Endothelial cell of umbilical vein (primary cell): ENCODE measurements around the gene SETX. TPM values are rescaled to one million over a fixed set of nuclear protein-coding genes. Genes with fewer than 3 reads are reported as not detected.

Source experiments
- BruUV-seq: library from RNA; stranded (reverse); fragments of 400-500 nt; replicated peaks from 2 replicates; lab custom pipeline; 2021; lab: Mats Ljungman, UMichigan
- CTCF ChIA-PET: fragments of 300-600, 350-600 bp; sonication (Branson Sonifier 250); formaldehyde crosslinking; loops from one replicate; lab custom pipeline; 2021; ENCODE audit warnings: antibody characterized with exemption, inconsistent platforms; lab: Charles Lee
- POLR2A ChIA-PET: fragments of 300-600, 350-600 bp; sonication (Branson Sonifier 250); formaldehyde crosslinking; loops from one replicate; lab custom pipeline; 2021; ENCODE audit warnings: antibody characterized with exemption, inconsistent platforms; lab: Charles Lee
- DNase-seq: peaks from one replicate; pipeline ENCODE4 v3.0.0-alpha.2; 2011; ENCODE audit warnings: low read depth, low spot score
- FAIRE-seq: peaks from 2 replicates; lab custom pipeline; 2011; peaks lifted over from hg19 to GRCh38; lab: Jason Lieb, UNC
- H2AFZ ChIP-seq: 2 replicates; pipeline ENCODE4 v1.6.0; 2012; ENCODE audit warnings: low read depth, low read length, control low read depth, inconsistent platforms
- H3K27ac ChIP-seq: 2 replicates; pipeline ENCODE4 v1.5.1; 2011; ENCODE audit warnings: low read depth, mild to moderate bottlenecking, control low read depth, low read length, moderate library complexity; ENCODE audit not compliant: insufficient read depth
- H3K27me3 ChIP-seq, 2 experiments: 2 replicates each; pipeline versions ENCODE4 v1.6.0 to v1.6.1; 2011; ENCODE audit warnings: low read length in 2 of 2, mixed read lengths in 1 of 2; ENCODE audit not compliant: control insufficient read depth in 2 of 2, insufficient read depth in 2 of 2
- H3K36me3 ChIP-seq, 2 experiments: 2 replicates in 1 of 2; 3 replicates in 1 of 2; pipeline ENCODE4 v1.5.1; 2011; ENCODE audit warnings: low read length in 2 of 2, mild to moderate bottlenecking in 1 of 2, moderate library complexity in 1 of 2; ENCODE audit not compliant: control insufficient read depth in 2 of 2, insufficient read depth in 2 of 2; ENCODE audit errors: extremely low read depth in 1 of 2
- H3K4me1 ChIP-seq: 3 replicates; pipeline ENCODE4 v1.5.1; 2011; ENCODE audit warnings: mild to moderate bottlenecking, low read length; ENCODE audit not compliant: control insufficient read depth, insufficient read depth; ENCODE audit errors: extremely low read depth
- H3K4me2 ChIP-seq: 2 replicates; pipeline ENCODE4 v1.6.1; 2011; ENCODE audit warnings: low read length, control low read depth, mixed read lengths; ENCODE audit not compliant: insufficient read depth
- H3K4me3 ChIP-seq, 3 experiments: fragments of 200-600 bp in 1 of 3; sonication (generic), shearing (Covaris generic) in 1 of 3; replicated peaks in 1 of 3; 2 replicates each; pipeline ENCODE4 v1.5.1; 2011 to 2016; ENCODE audit warnings: control low read depth in 3 of 3, low read length in 3 of 3, mild to moderate bottlenecking in 2 of 3, inconsistent platforms in 1 of 3, low read depth in 1 of 3, moderate library complexity in 1 of 3; ENCODE audit not compliant: insufficient read depth in 1 of 3
- H3K79me2 ChIP-seq: 2 replicates; pipeline ENCODE4 v1.6.0; 2012; ENCODE audit warnings: low read length, inconsistent platforms; ENCODE audit not compliant: control insufficient read depth, insufficient read depth
- H3K9ac ChIP-seq: replicated peaks from 2 replicates; pipeline ENCODE3; 2011; ENCODE audit warnings: low read length, control low read depth; ENCODE audit not compliant: insufficient read depth; ENCODE audit errors: extremely low read depth
- H3K9me1 ChIP-seq: replicated peaks from 3 replicates; pipeline ENCODE4 v1.6.0; 2011; ENCODE audit warnings: mild to moderate bottlenecking, low read length; ENCODE audit not compliant: control insufficient read depth, insufficient read depth; ENCODE audit errors: extremely low read depth
- H3K9me3 ChIP-seq: replicated peaks from 2 replicates; pipeline ENCODE4 v1.5.1; 2012; ENCODE audit warnings: low read length, inconsistent platforms; ENCODE audit not compliant: control insufficient read depth, insufficient read depth
- H4K20me1 ChIP-seq: replicated peaks from 2 replicates; pipeline ENCODE3; 2011; ENCODE audit warnings: mild to moderate bottlenecking, low read length; ENCODE audit not compliant: control insufficient read depth, insufficient read depth; ENCODE audit errors: extremely low read depth
- EZH2 ChIP-seq: IDR thresholded peaks from 2 replicates; pipeline ENCODE4 v1.6.1; 2012; ENCODE audit warnings: borderline replicate concordance, low read depth, mild to moderate bottlenecking, moderate library complexity, low read length, inconsistent platforms; ENCODE audit not compliant: severe bottlenecking
- FOS ChIP-seq: IDR thresholded peaks from 2 replicates; pipeline ENCODE4 v1.6.1; 2011; ENCODE audit warnings: mild to moderate bottlenecking, low read length, moderate library complexity, borderline replicate concordance; ENCODE audit not compliant: insufficient read depth
- GATA2 ChIP-seq: IDR thresholded peaks from 2 replicates; pipeline ENCODE4 v1.7.0; 2011; ENCODE audit warnings: low read depth, mild to moderate bottlenecking, moderate library complexity, mixed read lengths, low read length; ENCODE audit not compliant: insufficient read length, insufficient read depth
- JUN ChIP-seq: IDR thresholded peaks from 2 replicates; pipeline ENCODE4 v1.6.1; 2011; ENCODE audit warnings: borderline replicate concordance, low read depth; ENCODE audit not compliant: insufficient read length, insufficient read depth
- MYC ChIP-seq: IDR thresholded peaks from one replicate; pipeline ENCODE4 v1.6.1; 2011; ENCODE audit warnings: mild to moderate bottlenecking, low read depth, low read length
- POLR2A ChIP-seq: IDR thresholded peaks from 2 replicates; pipeline ENCODE4 v1.6.1; 2012; ENCODE audit warnings: low read depth, mild to moderate bottlenecking, control low read depth, low read length
- POLR2AphosphoS5 ChIP-seq: IDR thresholded peaks from 2 replicates; pipeline ENCODE4 v1.6.1; 2012; ENCODE audit warnings: low read depth, mild to moderate bottlenecking, control low read depth, low read length, moderate library complexity; ENCODE audit not compliant: insufficient read depth
- dilution Hi-C: fragments of 300-500 bp; cut with MboI; formaldehyde crosslinking; loops from one replicate; pipeline ENCODE4 v1.15.0; 2019; ENCODE audit warnings: low sequenced_read_pairs; ENCODE audit not compliant: extremely low pct_ligation_motif_present
- intact Hi-C: fragments of 100-400 bp; cut with micrococcal nuclease; formaldehyde crosslinking; loops from one replicate; pipeline ENCODE4 v1.10.0; 2022
- polyA plus RNA-seq, 4 experiments: library from polyadenylated mRNA; depleted of rRNA in 3 of 4; stranded (reverse) in 3 of 4; unstranded in 1 of 4; fragments of >200 nt; gene quantifications; 2 replicates each; pipeline versions ENCODE4 v1.2.1 to v1.2.3, GENCODE V29; 2011 to 2012; ENCODE audit warnings: missing spikeins in 1 of 4
- total RNA-seq: library from RNA; stranded (reverse); gene quantifications from 2 replicates; pipeline ENCODE4 v1.2.3, GENCODE V29; 2021
- TF ChIP-seq, protein P1 (sequence below): IDR thresholded peaks from 2 replicates; pipeline ENCODE4 v1.6.1; 2011; ENCODE audit not compliant: insufficient read depth, insufficient read length
- TF ChIP-seq, protein P2 (sequence below), 2 donors: IDR thresholded peaks; 1 replicate in 1 of 2; 2 replicates in 1 of 2; pipeline ENCODE4 v1.5.1; 2011; ENCODE audit warnings: low read length in 2 of 2, mild to moderate bottlenecking in 2 of 2, moderate library complexity in 2 of 2, control low read depth in 1 of 2, inconsistent platforms in 1 of 2, low read depth in 1 of 2; ENCODE audit not compliant: insufficient read depth in 1 of 2; ENCODE audit errors: extremely low read depth in 1 of 2

Gene SETX
- total and polyA plus RNA-seq, 2 donors (not counting 3 experiments of a cell fraction or from before 2014, with no cell fraction given), result 20.9 to 47.7 TPM

DNA sequence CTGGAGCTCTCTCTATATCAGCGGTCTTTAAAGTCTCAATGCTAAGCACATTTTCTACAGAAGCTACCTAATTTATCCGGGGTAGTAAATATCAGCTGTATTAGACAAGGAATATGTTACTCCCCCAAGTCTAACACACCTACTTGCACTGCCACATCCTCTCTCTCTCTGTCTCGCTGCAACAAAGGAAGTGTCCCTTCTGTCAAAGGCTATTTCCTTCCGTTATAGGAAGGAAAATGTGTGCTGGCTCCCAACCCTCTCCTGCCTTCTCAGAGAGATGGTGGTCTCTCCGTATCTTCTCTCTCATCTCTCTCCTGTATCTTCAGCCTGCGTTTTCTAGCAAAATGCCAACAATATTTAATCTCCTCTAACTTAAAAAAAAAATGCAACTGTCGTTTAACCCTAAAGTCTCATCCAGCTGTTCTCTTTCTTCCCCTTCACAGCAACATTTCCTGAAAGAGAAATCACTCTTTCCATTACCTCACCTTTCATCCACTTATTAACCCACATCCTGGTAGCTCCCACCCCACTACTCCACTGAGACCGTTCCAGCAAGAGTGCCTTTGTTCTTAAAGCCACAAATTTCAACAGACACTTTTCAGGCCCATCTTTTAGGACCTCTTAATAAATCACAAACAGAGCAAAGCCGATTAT lies 49.6 kb upstream of the SETX start:
- Histone ChIP-seq H3K27me3 (no peaks in the 10 kb centered on the region), H4K20me1 (no peaks in the 10 kb centered on the region), H3K4me1 (peaks cover 12% of the 10 kb centered on the region), H3K9me3 (no peaks in the 10 kb centered on the region), H3K79me2 (peaks cover 19% of the 10 kb centered on the region), H3K4me3 (peak overlapping the region in 1 of 3 experiments; percentile 10), H3K4me2 (peak overlapping the region; percentile 62), H3K36me3 (peaks cover 7 to 19% of the 10 kb centered on the region in 2 experiments), H3K9me1 (no peaks in the 10 kb centered on the region), H3K9ac (peak overlapping the region; percentile 29), H3K27ac (peak overlapping the region; percentile 23), H2AFZ (no peak overlapping the region)
- TF ChIP-seq POLR2AphosphoS5 (no peak), JUN (peak; percentile 26), EZH2 (no peak), MYC (no peak), POLR2A (no peak)
- TF ChIP-seq, protein P1, sequence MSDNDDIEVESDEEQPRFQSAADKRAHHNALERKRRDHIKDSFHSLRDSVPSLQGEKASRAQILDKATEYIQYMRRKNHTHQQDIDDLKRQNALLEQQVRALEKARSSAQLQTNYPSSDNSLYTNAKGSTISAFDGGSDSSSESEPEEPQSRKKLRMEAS, result no peak
- BruUV-seq, result no TSS peak
- peak; percentile 52 for FAIRE-seq
- dilution Hi-C loops, result no loop called here
- peak; percentile 42 for DNase-seq
- ChIA-PET CTCF (no interaction called here), POLR2A (no interaction called here)
- intact Hi-C loops, result no loop called here

DNA sequence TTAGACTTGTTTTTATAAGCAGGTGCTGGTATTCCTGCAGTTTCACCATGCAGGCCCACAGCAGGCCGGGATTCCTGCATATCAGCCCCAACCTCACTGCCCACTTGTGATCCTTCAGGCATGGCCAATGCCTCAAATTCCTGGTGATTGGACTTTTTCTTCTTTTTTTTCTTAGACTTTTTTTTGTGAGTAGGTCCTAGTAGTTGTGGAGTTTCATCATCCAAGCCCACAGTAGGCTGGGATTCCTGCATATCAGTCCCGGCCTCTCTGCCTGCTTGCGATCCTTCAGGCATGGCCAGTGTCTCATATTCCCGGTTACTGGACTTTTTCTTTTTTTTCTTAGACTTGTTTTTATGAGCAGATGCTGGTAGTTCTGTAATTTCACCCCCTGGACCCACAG lies 47.0 kb upstream of the SETX start:
- intact Hi-C loops (no loop called here), dilution Hi-C loops (no loop called here)
- ChIA-PET CTCF (no interaction called here), POLR2A (no interaction called here)
- Histone ChIP-seq H3K9me1 (no peaks in the 10 kb centered on the region), H3K9me3 (no peaks in the 10 kb centered on the region), H3K36me3 (peaks cover 18 to 29% of the 10 kb centered on the region in 2 experiments), H4K20me1 (no peaks in the 10 kb centered on the region), H3K27me3 (no peaks in the 10 kb centered on the region), H3K4me1 (peaks cover 12% of the 10 kb centered on the region), H3K4me3 (no peak overlapping the region), H3K27ac (no peak overlapping the region), H3K9ac (no peak overlapping the region), H2AFZ (no peak overlapping the region), H3K4me2 (no peak overlapping the region), H3K79me2 (peaks cover 19% of the 10 kb centered on the region)
- no peak for DNase-seq
- no peak for FAIRE-seq
- TF ChIP-seq EZH2 (no peak), MYC (no peak), FOS (no peak), POLR2AphosphoS5 (no peak), POLR2A (no peak), JUN (no peak), GATA2 (no peak)
- TF ChIP-seq, protein P1, result no peak
- TF ChIP-seq, protein P2, sequence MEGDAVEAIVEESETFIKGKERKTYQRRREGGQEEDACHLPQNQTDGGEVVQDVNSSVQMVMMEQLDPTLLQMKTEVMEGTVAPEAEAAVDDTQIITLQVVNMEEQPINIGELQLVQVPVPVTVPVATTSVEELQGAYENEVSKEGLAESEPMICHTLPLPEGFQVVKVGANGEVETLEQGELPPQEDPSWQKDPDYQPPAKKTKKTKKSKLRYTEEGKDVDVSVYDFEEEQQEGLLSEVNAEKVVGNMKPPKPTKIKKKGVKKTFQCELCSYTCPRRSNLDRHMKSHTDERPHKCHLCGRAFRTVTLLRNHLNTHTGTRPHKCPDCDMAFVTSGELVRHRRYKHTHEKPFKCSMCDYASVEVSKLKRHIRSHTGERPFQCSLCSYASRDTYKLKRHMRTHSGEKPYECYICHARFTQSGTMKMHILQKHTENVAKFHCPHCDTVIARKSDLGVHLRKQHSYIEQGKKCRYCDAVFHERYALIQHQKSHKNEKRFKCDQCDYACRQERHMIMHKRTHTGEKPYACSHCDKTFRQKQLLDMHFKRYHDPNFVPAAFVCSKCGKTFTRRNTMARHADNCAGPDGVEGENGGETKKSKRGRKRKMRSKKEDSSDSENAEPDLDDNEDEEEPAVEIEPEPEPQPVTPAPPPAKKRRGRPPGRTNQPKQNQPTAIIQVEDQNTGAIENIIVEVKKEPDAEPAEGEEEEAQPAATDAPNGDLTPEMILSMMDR (IDR thresholded peaks at IDR 0.05; ENCODE audit: extremely low read depth in 1 of 2, insufficient read depth in 1 of 2, low read depth in 1 of 2, low read length in 2 of 2), result no peak
- no TSS peak for BruUV-seq
